ENCODE measurements around the gene FBXL19.

DNA sequence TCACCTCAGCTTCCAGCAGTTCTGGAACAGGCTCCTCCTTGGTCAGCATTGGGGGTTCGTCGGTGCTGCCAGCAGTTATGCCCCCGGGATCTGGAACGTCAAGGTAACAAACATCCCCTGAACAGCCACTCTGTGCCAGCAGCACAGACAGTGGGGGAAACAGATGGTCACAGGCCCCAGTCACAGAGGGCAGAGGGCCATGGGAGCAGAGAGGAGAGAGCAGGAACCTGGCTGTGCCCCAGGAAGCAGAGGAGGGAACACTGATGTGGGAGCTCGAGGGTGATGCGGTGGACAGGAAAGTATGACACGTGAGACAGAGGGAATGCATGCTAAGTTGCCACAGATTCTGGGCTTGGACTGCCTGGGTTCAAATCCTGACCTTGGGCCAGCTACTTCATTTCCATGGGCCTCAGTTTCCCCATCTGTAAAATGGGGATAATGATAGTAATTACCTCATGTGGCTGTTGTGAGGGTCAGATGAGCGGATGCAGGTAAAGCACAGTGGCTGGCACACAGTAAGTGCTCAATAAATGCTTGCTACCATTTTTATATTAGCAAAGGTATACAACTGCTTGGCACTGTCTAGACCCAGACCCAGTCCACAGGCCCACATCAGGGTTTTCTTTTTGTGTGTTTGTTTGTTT lies 34.4 kb upstream of the FBXL19 start:
- TF ChIP-seq CTCF (conservative IDR thresholded peaks at IDR 0.05 in 1 of 2, IDR thresholded peaks at IDR 0.05 in 1 of 2; ENCODE audit: low read depth in 1 of 2, low read length in 2 of 2) (no peak), EZH2 (IDR thresholded peaks at IDR 0.05; ENCODE audit: low read length, missing control alignments) (no peak)

Data from fibroblast of lung (primary cell).